Measurements from ENCODE around the gene MTCP1. TPM values are rescaled to one million over a fixed set of nuclear protein-coding genes. Genes with fewer than 3 reads are reported as not detected.

Gene MTCP1
- total and polyA plus RNA-seq, 9 of the 15 experiments (the other 6 are each of a cell fraction or from before 2014, with no cell fraction given), result 12.7 to 28.0 (median 22.9) TPM

DNA sequence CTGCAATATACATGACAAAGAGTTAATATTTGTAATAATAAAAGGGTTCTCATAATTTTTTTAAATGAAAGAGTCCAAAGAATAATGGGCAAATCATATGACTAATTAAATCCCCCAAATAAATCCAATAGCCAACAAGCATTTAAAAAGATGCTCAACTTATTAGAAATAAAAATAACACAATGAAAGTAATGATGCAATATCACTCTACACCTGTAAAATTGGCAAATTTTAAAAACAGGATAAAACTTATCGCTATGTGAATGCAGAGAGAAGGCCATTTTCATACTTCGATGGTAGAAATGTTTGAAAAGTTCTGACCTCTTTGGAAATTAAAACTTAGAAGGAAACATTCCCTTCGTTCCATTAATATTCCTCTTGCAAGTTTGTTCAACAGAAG is 50.3 kb downstream of the MTCP1 start:
- no TSS peak for BruUV-seq (replicated peaks)
- H3K4me1 ChIP-seq (replicated peaks in 1 of 2; ENCODE audit: control insufficient read depth in 2 of 2, insufficient read depth in 2 of 2, low read length in 2 of 2), result peaks cover 12 to 31% of the 10 kb centered on the region in 2 experiments
- FAIRE-seq, result no peak
- H3K27me3 ChIP-seq (ENCODE audit: control insufficient read depth in 2 of 2, insufficient read depth in 2 of 2, low read length in 2 of 2), result no peaks in the 10 kb centered on the region
- no peaks in the 10 kb centered on the region for H3K9me1 ChIP-seq (ENCODE audit: control insufficient read depth, insufficient read depth, low read length)
- peak overlapping the region; percentile 28; the same call in 1 of the 2 replicates for H2AFZ ChIP-seq (ENCODE audit: low read depth, low read length)
- CTCF ChIA-PET (ENCODE audit: low intra/inter-chr PET ratio), result no interaction called here
- no peak overlapping the region for H3K4me2 ChIP-seq (ENCODE audit: insufficient read depth, low read length)
- no peak overlapping the region for H3K27ac ChIP-seq (ENCODE audit: extremely low read depth, low read depth, low read length)
- H4K20me1 ChIP-seq (replicated peaks; ENCODE audit: control insufficient read depth, insufficient read depth, low read length), result no peaks in the 10 kb centered on the region
- POLR2A ChIA-PET, result interaction anchor here (0.6 to 1.8 kb wide), 2 partner anchors 11 to 1416 kb away, joined by 3 to 7 read pairs; no protein-coding TSS in a partner anchor
- H3K36me3 ChIP-seq (ENCODE audit: control insufficient read depth, insufficient read depth, low read length), result no peaks in the 10 kb centered on the region
- H3K9me3 ChIP-seq (replicated peaks; ENCODE audit: control insufficient read depth, insufficient read depth, low read depth, low read length), result no peaks in the 10 kb centered on the region
- intact Hi-C loops (cut with micrococcal nuclease), result no loop called here
- no peak overlapping the region for H3K9ac ChIP-seq (ENCODE audit: insufficient read depth in 1 of 2, low read depth in 2 of 2, low read length in 2 of 2)
- no peak for ATAC-seq
- H3K79me2 ChIP-seq (ENCODE audit: control insufficient read depth, insufficient read depth, low read length), result no peaks in the 10 kb centered on the region; the same call in 2 of the 3 replicates
- in situ Hi-C loops (cut with MboI), result no loop called here
- WGBS (ENCODE audit: insufficient coverage, low coverage, missing lambda C conversion rate), result 89% methylated on average over 3 of the region's 3 CpGs
- DNase-seq (ENCODE audit: extremely low read depth in 1 of 4, low spot score in 3 of 4), result no peak
- TF ChIP-seq, protein P1, sequence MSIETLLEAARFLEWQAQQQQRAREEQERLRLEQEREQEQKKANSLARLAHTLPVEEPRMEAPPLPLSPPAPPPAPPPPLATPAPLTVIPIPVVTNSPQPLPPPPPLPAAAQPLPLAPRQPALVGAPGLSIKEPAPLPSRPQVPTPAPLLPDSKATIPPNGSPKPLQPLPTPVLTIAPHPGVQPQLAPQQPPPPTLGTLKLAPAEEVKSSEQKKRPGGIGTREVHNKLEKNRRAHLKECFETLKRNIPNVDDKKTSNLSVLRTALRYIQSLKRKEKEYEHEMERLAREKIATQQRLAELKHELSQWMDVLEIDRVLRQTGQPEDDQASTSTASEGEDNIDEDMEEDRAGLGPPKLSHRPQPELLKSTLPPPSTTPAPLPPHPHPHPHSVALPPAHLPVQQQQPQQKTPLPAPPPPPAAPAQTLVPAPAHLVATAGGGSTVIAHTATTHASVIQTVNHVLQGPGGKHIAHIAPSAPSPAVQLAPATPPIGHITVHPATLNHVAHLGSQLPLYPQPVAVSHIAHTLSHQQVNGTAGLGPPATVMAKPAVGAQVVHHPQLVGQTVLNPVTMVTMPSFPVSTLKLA (conservative IDR thresholded peaks at IDR 0.05), result no peak
- no peak for TF ChIP-seq SAP30 (IDR thresholded peaks at IDR 0.05; ENCODE audit: borderline replicate concordance, insufficient read depth, low read depth, low read length, poor library complexity, severe bottlenecking)
- no peak for TF ChIP-seq NR0B1 (IDR thresholded peaks at IDR 0.05; ENCODE audit: partially characterized antibody)
- no peak for TF ChIP-seq CEBPG (CRISPR knock-in tag; IDR thresholded peaks at IDR 0.05)
- TF ChIP-seq CEBPG (tag; conservative IDR thresholded peaks at IDR 0.05 in 1 of 2, IDR thresholded peaks at IDR 0.05 in 1 of 2), result peak; percentile 65 to 74
- TF ChIP-seq ERF (CRISPR knock-in tag; IDR thresholded peaks at IDR 0.05), result no peak
- TF ChIP-seq, protein P2, sequence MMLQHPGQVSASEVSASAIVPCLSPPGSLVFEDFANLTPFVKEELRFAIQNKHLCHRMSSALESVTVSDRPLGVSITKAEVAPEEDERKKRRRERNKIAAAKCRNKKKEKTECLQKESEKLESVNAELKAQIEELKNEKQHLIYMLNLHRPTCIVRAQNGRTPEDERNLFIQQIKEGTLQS (IDR thresholded peaks at IDR 0.05), result peak; percentile 69
- TF ChIP-seq, protein P2 (CRISPR knock-in tag; conservative IDR thresholded peaks at IDR 0.05), result no peak
- no peak for TF ChIP-seq SAFB2 (IDR thresholded peaks at IDR 0.05; ENCODE audit: borderline replicate concordance, low read depth, low read length, severe bottlenecking)
- TF ChIP-seq ARID4B (CRISPR knock-in tag; IDR thresholded peaks at IDR 0.05), result no peak
- no peak overlapping the region for H3K4me3 ChIP-seq
